ENCODE data around the gene SLC12A7.

The SLC12A7 gene

GRCh38 chr5:1112596-1113331 lies 901 bp upstream of the SLC12A7 start:
- H3K4me3 ChIP-seq (ENCODE audit: low read length) = no peak overlapping the region
- no peak for TF ChIP-seq CTCF (conservative IDR thresholded peaks at IDR 0.05; ENCODE audit: low read length)
- no peak for DNase-seq (ENCODE audit: low read depth)

GRCh38 chr5:1111241-1111726 lies 579 bp downstream of the SLC12A7 start:
- TF ChIP-seq CTCF (conservative IDR thresholded peaks at IDR 0.05; ENCODE audit: low read length) = no peak
- H3K4me3 ChIP-seq (ENCODE audit: low read length) = peak overlapping the region; percentile 64
- DNase-seq (ENCODE audit: low read depth) = no peak

GRCh38 chr5:1110307-1111240 lies 1.3 kb downstream of the SLC12A7 start:
- no peak for DNase-seq (ENCODE audit: low read depth)
- TF ChIP-seq CTCF (conservative IDR thresholded peaks at IDR 0.05; ENCODE audit: low read length) = no peak
- peak overlapping the region; percentile 64 for H3K4me3 ChIP-seq (ENCODE audit: low read length)

- no peak for TF ChIP-seq CTCF (conservative IDR thresholded peaks at IDR 0.05; ENCODE audit: low read length)
- no peak for DNase-seq (ENCODE audit: low read depth)
- no peak overlapping the region for H3K4me3 ChIP-seq (ENCODE audit: low read length)
These were observed 2.1 kb downstream of the SLC12A7 start for GRCh38 chr5:1109542-1110306.

- TF ChIP-seq CTCF (conservative IDR thresholded peaks at IDR 0.05; ENCODE audit: low read length) = no peak
- no peak for DNase-seq (ENCODE audit: low read depth)
- H3K4me3 ChIP-seq (ENCODE audit: low read length) = no peak overlapping the region
These were observed 3.0 kb downstream of the SLC12A7 start for GRCh38 chr5:1108865-1109174.

- DNase-seq (ENCODE audit: low read depth) = no peak
- no peak for TF ChIP-seq CTCF (conservative IDR thresholded peaks at IDR 0.05; ENCODE audit: low read length)
- no peak overlapping the region for H3K4me3 ChIP-seq (ENCODE audit: low read length)
These were observed 3.6 kb downstream of the SLC12A7 start for GRCh38 chr5:1108023-1108864.
